NCI-H146 treated with DMSO at 0.1 percent for 48 hours (cell line): ENCODE results near the gene UBE2I.

Experiments
- DNase-seq: peaks from one replicate; lab custom pipeline; 2025; ENCODE audit not compliant: unreplicated experiment; lab: John Stamatoyannopoulos, UW

The UBE2I gene

GRCh38 chr16:1277151-1277598, 32.3 kb upstream of the UBE2I start:
- no peak for DNase-seq

- no peak for DNase-seq
Measured at GRCh38 chr16:1277617-1278282, 31.7 kb upstream of the UBE2I start.

- DNase-seq: no peak
Measured at GRCh38 chr16:1278477-1278876, 31.0 kb upstream of the UBE2I start.

GRCh38 chr16:1279081-1279944, 30.1 kb upstream of the UBE2I start:
- DNase-seq: no peak

- DNase-seq: no peak
Measured at GRCh38 chr16:1279945-1280589, 29.4 kb upstream of the UBE2I start.

GRCh38 chr16:1280783-1281182, 28.7 kb upstream of the UBE2I start:
- DNase-seq: no peak

GRCh38 chr16:1281517-1281916, 27.9 kb upstream of the UBE2I start:
- no peak for DNase-seq

- DNase-seq: no peak
Measured at GRCh38 chr16:1282324-1282973, 27.0 kb upstream of the UBE2I start.

- DNase-seq: no peak
Measured at GRCh38 chr16:1283296-1283695, 26.1 kb upstream of the UBE2I start.

GRCh38 chr16:1283996-1284616, 25.3 kb upstream of the UBE2I start:
- no peak for DNase-seq

GRCh38 chr16:1285669-1286512, 23.5 kb upstream of the UBE2I start:
- no peak for DNase-seq

GRCh38 chr16:1286513-1287094, 22.8 kb upstream of the UBE2I start:
- no peak for DNase-seq

- DNase-seq: no peak
Measured at GRCh38 chr16:1287982-1288670, 21.3 kb upstream of the UBE2I start.

- no peak for DNase-seq
Measured at GRCh38 chr16:1288813-1289476, 20.5 kb upstream of the UBE2I start.

- no peak for DNase-seq
Measured at GRCh38 chr16:1289477-1289866, 20.0 kb upstream of the UBE2I start.

GRCh38 chr16:1290063-1290501, 19.4 kb upstream of the UBE2I start:
- no peak for DNase-seq

- DNase-seq: peak; percentile 17
Measured at GRCh38 chr16:1290860-1291575, 18.4 kb upstream of the UBE2I start.

GRCh38 chr16:1291576-1291974, 17.9 kb upstream of the UBE2I start:
- DNase-seq: peak; percentile 88
